HG02973 (cell line): ENCODE results near the gene AOC2.
"Not testable (repeated sequence)": the region's sequence is repeated elsewhere in the genome, so short reads cannot be mapped to it uniquely, and the experiment has no call there.

Experiments
- ATAC-seq: cut with Tn5 transposase; IDR thresholded peaks from one replicate; pipeline ENCODE4 v1.9.1; 2021; ENCODE audit warnings: moderate library complexity; ENCODE audit not compliant: unreplicated experiment

The AOC2 gene

DNA sequence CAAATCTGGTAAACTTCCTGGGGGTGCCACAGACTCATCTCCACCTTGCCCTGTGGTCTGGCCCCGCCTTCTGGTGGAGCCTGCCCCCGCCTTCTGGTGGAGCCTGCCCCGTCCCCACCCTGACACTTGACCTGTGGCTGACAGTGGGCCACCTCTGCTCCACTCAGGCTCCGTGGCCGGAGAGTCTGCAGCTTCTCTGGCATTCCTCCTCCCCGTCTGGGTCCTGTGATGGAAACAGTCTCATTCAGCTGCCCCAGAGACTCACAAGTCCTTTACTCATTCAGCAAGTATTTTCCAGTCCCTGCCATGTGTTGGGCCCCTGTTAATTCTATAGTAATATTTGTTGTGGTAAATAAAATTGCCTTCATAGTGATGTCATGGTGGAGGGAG is 35.2 kb downstream of the AOC2 start:
- ATAC-seq = no peak

DNA sequence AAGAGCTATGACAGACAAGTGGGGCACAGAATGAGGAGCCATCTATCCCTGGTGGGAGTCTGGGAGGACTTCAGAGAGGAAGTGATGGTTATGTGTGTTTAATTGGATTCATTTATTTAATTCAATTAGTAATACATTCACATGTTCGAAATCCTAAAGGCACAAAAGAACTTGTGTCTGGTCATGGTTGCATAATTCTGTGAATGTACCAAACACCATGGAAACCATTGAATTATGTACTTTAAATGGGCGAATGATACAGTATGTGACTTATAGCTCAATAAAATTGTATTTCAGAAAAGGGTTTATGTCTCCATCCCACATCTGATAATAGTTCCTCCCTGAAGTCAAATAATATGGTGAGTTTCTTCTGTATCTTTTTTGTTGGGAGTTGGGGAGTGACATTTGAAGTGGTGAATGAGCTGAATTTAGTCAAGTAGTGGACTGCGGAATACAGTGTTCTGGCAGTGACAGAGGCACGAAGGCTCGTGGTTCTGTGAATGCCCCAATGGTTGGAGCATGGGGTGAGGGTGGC is 36.5 kb downstream of the AOC2 start:
- no peak for ATAC-seq

DNA sequence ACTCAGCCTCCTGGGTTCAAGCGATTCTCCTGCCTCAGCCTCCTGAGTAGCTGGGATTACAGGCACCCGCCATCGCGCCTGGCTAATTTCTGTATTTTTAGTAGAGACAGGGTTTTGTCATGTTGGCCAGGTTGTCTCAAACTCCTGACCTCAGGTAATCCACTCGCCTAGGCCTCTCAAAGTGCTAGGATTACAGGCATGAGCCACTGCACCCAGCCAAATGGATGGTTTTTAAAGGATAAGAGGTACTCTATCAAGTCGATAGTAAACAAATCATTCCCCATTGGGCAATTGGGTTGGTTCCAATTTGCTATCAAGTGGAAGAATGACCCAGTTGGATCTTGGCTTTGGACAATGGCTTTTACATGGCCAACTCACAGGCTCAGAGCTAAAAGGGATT is 37.3 kb downstream of the AOC2 start:
- ATAC-seq = not testable (repeated sequence)

DNA sequence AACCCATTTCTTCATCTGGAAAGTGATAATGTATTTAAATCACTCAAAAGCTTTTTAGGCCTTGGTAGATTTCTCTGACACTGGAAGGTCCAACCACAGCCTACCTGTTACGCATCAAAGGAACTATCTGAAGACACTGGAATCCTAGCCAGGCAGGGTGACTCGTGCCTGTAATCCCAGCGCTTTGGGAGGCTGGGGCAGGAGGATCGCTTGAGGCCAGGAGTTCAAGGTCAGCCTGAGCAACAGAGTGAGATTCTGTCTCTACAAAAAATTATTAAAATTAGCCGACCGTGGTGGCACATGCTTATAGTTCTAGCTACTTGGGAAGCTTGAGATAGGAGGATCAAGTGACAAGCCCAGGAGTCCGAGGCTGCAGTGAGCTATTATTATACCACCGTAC is 37.8 kb downstream of the AOC2 start:
- ATAC-seq = no peak

DNA sequence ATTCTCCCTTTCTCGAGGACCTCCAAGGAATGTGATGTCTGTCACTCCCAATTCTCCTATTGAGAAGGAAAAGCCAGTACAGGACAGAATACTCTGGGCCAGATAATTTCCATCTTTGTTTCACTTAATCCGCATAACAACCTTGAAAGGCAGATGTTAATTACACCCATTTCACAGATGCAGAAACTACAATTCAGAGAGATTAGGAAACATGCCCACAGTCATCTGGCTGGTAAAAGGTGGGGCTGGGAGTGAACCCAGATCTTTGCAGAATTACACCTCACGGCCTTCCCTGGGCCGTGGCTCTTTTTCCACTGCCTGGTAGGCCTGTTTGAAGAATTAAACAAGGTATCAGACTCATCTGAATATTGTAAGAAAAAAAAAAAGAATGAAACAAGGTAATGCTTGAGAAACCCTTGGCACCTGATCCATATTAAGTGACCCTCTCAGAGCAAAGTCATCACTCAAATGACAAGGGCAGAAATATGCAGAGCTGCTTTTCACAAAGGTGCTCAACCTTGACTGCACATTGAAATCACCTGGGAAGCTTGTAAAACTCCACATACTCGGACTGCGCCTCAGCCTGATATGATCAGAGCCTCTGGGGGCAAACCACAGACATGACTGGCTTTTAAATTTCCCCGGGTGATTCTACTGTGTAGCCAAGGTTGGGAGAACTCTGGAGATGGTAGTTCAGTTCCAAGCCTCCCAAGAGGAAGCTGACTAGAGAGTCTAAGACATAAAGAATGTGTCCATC is 39.6 kb downstream of the AOC2 start:
- ATAC-seq = no peak

DNA sequence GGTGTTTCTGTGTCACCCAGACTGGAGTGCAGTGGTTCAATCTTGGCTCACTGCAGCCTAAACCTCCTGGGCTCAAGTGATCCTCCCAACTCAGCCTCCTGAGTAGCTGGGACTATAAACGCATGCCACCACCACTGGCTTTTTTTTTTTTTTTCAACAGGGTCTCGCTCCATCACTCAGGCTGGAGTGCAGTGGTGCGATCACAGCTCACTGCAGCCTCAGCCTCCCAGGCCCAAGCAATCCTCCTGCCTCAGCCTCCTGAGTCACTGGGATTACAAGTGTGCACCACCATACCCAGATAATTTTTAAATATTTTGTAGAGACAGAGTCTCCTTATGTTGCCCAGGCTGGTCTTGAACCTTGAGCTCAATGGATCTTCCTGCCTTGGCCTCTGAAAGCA is 41.4 kb downstream of the AOC2 start:
- not testable (repeated sequence) for ATAC-seq

DNA sequence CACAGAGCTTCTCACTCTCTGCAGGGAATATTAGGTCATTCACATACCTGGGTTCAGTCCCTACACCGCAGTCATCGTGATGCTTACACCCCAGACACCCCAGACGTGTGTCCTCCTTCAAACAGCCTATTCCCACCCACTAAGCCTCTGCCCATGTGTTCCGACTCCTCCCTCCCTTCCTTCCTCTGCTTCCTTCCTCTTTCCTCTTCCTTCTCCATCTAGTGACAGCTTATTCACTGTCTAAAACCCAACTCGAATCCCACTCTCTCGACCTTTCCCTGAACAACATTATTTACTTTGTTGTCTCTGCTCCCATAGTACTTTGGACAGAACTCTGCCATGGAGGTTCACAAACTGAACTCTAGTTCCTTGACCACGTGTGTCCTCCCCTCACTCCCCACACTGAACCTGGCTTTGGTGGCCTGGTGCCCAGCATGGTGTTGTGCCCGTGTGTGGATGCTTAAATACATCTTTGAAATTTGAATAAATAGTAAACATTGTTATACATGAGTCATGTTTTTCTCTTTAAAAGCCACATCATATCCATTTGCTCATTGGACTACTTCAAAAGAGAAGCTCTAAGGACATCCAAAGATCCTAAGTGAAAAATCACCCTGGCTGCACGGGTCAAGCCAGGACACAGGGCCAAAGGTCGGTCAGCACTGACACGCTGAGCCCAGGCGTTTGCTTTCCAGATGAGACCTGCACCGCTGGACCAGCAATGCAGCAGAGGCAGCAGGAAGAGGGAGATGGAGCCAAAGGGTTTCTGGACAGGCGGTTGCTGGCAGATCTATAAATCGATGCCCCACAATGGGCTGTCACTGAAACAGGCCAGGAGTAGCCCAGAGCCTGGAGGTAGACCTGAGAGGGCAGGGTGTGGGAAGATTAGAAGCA is 42.1 kb downstream of the AOC2 start:
- ATAC-seq = no peak

DNA sequence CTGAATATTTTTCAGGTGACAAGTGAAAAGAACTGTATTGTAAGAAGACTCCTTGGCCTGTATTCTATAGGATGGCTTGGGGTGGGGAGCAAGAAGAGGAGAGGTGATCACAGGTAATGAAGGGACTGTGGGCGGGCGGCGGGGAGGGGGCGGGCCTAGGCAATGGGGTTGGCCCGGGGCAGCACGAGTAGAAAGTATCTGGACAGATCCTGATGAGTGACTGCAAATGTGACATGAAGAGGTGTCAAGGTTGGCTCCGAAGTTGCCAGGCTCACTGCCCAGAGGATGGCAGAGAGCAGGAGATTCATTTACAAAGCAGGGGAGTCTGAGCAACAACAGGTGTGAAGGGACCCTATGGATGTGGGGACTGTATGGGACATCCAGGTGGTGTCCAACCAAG is 45.4 kb downstream of the AOC2 start:
- ATAC-seq = no peak

DNA sequence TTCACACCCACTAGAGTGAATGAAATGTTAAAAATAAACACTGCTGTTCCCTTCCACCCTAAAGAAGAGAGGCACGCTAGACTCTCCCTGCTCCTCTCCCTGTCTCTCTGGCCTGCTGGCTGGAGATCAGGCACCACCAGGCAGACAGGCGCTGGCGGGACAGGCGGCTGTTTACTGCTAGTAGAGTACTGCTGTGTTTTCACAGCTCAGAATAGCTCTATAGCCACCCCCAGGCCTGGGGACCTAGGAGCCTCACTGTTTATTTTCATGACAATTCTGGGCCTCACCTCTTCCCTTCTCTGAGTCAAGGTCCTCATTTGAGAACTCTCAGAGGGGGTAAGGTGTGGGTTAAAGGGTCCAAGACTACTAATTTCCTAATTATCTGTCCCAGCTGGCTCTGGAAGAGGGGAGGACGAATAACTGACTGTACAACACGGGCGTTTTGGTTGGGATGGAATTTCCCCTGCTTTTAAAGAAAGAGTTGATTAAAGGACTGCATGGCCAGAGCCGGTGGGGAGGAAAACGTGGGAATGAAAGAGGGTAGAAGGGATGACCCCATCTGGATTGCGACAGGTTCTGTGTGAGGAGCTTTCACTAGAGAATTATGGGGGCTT is 47.3 kb downstream of the AOC2 start:
- ATAC-seq = no peak

DNA sequence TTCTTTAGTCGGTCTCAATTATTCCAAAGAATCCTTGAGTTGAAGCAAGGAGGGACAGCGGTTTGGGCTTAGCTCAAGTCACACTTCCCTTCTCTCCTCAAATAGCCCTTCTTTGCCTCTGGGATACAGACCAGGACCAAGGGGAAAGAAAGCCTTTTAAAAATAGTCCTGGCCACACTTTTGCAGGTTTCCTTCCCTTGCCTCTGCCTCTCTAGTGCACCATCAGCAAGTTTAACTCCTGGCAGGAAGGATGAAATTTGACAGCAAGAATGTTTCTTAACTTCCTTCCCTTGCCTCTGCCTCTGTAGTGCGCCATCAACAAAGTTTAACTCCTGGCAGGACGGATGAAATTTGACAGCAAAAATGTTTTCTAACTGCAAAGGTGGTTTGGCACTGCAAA is 49.0 kb downstream of the AOC2 start:
- no peak for ATAC-seq

DNA sequence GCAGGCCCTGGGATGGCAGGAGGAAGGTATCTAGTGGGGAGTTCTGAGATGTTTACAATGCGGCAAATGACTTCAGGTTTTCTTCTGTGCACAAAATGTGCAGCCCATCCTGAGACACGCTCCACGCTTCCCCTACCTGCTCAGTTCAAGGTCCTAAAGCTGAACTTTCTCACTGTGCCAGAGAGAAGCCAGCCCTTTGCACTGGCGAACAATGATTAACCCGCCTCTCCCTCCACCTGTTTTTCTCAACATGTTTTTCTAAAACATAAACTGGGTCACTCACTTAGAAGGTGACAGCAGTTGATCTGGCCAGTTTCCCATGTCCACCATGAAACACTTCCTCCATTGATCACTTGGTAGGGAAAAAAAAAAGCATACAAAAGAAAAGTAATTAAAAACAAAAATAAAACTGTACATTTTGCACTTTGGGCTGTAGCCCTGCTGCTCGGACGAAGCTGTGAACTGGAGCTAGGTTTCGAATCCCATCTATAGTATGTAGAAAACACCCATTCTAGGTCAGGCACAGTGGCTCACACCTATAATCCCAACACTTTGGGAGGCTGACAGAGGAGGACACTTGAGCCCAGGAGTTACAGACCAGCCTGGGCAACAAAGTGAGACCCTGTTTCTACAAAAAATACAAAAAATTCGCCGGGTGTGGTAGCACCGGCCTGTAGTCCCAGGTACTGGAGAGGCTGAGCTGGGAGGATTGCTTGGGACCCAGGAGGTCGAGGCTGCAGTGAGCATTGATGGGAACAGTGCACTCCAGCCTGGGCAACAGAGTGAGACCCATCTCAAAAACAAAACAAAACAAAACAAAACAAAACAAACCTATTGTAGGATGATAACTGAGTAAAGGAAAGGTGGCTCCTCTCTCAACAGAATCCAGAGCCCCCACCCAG is 50.2 kb downstream of the AOC2 start:
- no peak for ATAC-seq

DNA sequence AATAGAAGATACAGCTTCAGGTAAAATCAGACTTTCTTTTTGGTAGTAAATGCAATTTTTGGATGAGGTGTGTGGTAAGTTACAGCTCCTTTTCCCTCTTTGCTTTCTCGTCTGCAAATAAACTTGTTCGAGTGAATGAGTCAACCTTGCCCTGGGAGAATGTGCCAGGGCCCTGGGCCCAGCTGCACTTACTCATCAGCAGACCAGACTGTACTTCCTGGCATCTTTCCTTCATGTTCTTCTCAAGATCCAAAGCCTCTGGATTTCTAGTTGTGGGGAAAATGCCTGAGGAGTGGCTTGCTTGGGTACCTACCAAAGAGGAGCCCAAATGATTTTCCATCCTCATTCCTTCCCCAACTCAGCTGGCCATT is 50.8 kb downstream of the AOC2 start:
- ATAC-seq = no peak

DNA sequence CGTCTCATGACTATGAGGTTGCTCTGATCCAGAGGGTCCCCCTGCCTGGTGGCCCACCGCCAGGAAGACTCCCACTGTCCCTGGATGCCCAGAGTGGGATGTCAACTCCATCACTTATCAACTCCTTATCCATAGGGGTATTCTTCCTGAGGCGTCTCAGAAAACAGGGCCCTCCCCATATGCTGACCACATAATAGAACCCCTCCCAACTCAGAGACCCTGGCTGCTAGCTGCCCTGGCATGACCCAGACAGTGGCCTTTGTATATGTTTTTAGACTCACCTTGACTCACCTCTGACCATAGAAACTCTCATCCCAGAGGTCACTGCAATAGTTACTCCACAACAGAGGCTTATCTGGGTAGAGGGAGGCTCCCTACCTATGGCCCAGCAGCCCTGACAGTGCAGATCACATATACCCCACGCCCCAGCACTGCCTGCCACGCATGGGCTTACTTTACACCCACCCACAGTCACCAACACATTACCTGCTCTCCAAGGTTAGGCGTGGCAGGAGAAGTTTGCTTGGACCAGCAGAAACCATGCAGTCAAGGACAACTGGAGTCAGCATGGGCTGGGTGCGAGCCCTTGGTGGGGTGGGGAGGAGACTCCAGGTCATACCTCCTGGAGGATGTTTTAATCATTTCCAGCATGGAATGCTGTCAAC is 53.9 kb downstream of the AOC2 start:
- ATAC-seq = no peak

DNA sequence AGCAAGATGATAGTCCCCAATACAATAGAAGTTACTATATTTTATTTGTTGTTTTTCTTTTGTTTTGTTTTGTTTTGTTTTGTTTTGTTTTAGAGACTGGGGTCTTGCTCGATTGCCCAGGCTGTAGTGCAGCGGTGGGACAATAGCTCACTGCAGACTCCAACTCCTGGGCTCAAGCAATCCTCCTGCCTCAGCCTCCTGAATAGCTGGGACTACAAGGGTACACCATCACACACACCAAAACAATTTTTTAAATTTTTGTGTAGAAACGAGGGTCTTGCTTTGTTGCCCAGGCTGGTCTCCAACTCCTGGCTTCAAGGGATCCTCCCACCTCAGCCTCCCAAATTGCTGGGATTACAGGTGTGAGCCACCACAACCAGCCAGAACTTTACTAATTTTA is 55.6 kb downstream of the AOC2 start:
- ATAC-seq = not testable (repeated sequence)
